ENCODE measurements around the gene SNX6. TPM values are rescaled to one million over a fixed set of nuclear protein-coding genes. Genes with fewer than 3 reads are reported as not detected.

The SNX6 gene
- total RNA-seq (100 to 1,000 TPM in 2 of 4 donors, 10 to 100 TPM in 2; 79.0 to 136 (median 108) TPM), polyA plus RNA-seq (100 to 1,000 TPM in 1 of 3 donors, 10 to 100 TPM in 2; 69.4 to 105 (median 72.7) TPM)

DNA sequence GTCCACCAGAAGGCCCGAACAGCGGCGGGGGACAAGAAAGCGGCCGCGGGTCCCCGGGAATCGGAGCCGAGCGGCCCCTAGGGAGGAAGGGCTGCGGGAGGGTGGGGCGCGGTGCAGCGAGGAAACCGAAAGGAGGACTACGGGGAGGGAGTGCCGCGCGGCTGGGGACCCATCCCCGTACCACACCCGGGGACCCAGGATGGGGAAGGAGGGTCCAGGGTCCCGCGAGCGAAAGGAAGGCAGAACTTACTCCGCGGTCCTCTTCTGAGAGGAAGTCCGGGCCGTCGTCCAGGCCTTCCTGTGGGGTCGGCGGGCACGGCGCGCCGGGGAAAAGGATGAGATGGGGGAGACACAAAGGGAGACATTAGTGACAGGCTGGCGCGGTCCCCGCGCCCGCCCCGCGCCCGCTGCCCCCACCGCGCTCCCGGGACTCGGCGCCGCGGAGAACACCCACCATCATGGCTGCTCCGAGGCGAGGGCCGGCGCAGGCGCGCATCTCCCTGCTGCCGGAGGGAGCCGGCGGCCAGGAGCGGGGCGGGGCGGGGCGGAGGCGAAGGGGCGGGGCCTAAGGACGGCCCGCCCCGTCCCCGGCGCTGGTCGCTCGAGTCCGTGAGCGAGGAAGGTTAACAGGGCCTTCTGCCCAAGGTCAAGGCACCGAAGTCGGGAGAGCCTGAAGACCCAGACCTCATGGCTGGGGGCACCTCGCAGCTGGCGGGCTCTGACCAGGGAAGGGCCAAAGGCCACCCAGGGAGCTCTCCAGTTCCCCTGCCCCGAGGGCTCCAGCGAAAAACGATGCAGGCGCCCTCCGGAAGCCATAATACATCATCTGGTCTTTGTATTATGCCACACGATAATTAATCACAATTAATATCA, at the start of gene SNX6:
TSS of gene SNX6 (minus strand) at position 492 of the 873 bp plus-strand sequence. CDS start at position 460, 32 bp downstream.
- Histone ChIP-seq H3K27me3 (no peaks in the 10 kb centered on the region), H3K9me3 (no peaks in the 10 kb centered on the region), H3K4me1 (peaks cover 0 to 29% (median 25%) of the 10 kb centered on the region in 4 donors), H3K4me3 (peak within 1 kb of the TSS; percentile 70 to 96 (median 89)), H3K27ac (peak within 1 kb of the TSS; percentile 90 to 97 (median 94)), H3K36me3 (peaks cover 0 to 9% (median 0%) of the 10 kb centered on the region in 4 donors)
- 1 to 5% methylated on average over 84 of the region's 84 CpGs for WGBS, 2 donors
- DNase-seq = peak; percentile 92
- TF ChIP-seq POLR2AphosphoS5 (IDR thresholded peaks at IDR 0.05) (peak; percentile 72 to 95 (median 88)), EP300 (IDR thresholded peaks at IDR 0.05) (no peak), POLR2A (IDR thresholded peaks at IDR 0.05) (peak; percentile 60 to 61)
- intact Hi-C loops (cut with DNase I) = loop anchor here (5.0 kb wide), 1 partner anchor 82 kb away; the partner anchor contains the start of gene CFL2

- Histone ChIP-seq H3K27me3 (no peaks in the 10 kb centered on the region), H3K4me1 (no peaks in the 10 kb centered on the region), H3K27ac (no peak overlapping the region), H3K36me3 (no peaks in the 10 kb centered on the region), H3K9me3 (no peaks in the 10 kb centered on the region), H3K4me3 (no peak overlapping the region)
- 90 to 92% methylated on average over 8 of the region's 8 CpGs for WGBS, 2 donors
- no peak for DNase-seq
- TF ChIP-seq, protein P1, sequence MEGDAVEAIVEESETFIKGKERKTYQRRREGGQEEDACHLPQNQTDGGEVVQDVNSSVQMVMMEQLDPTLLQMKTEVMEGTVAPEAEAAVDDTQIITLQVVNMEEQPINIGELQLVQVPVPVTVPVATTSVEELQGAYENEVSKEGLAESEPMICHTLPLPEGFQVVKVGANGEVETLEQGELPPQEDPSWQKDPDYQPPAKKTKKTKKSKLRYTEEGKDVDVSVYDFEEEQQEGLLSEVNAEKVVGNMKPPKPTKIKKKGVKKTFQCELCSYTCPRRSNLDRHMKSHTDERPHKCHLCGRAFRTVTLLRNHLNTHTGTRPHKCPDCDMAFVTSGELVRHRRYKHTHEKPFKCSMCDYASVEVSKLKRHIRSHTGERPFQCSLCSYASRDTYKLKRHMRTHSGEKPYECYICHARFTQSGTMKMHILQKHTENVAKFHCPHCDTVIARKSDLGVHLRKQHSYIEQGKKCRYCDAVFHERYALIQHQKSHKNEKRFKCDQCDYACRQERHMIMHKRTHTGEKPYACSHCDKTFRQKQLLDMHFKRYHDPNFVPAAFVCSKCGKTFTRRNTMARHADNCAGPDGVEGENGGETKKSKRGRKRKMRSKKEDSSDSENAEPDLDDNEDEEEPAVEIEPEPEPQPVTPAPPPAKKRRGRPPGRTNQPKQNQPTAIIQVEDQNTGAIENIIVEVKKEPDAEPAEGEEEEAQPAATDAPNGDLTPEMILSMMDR (IDR thresholded peaks at IDR 0.05) = no peak
- TF ChIP-seq POLR2A (IDR thresholded peaks at IDR 0.05) (no peak), EP300 (IDR thresholded peaks at IDR 0.05) (no peak), POLR2AphosphoS5 (IDR thresholded peaks at IDR 0.05) (no peak)
- intact Hi-C loops (cut with DNase I) = no loop called here
Observed at GRCh38 chr14:34678735-34679134, 48.8 kb upstream of the SNX6 start.

GRCh38 chr14:34678306-34678705, 48.4 kb upstream of the SNX6 start:
- H3K27ac ChIP-seq = no peak overlapping the region
- DNase-seq = no peak
- 84 to 87% methylated on average over 7 of the region's 7 CpGs for WGBS, 2 donors
- no peaks in the 10 kb centered on the region for H3K36me3 ChIP-seq
- H3K4me1 ChIP-seq = no peaks in the 10 kb centered on the region
- H3K27me3 ChIP-seq = no peaks in the 10 kb centered on the region
- H3K9me3 ChIP-seq = no peaks in the 10 kb centered on the region
- H3K4me3 ChIP-seq = no peak overlapping the region
- intact Hi-C loops (cut with DNase I) = no loop called here
- TF ChIP-seq EP300 (IDR thresholded peaks at IDR 0.05) (no peak), POLR2A (IDR thresholded peaks at IDR 0.05) (no peak)

DNA sequence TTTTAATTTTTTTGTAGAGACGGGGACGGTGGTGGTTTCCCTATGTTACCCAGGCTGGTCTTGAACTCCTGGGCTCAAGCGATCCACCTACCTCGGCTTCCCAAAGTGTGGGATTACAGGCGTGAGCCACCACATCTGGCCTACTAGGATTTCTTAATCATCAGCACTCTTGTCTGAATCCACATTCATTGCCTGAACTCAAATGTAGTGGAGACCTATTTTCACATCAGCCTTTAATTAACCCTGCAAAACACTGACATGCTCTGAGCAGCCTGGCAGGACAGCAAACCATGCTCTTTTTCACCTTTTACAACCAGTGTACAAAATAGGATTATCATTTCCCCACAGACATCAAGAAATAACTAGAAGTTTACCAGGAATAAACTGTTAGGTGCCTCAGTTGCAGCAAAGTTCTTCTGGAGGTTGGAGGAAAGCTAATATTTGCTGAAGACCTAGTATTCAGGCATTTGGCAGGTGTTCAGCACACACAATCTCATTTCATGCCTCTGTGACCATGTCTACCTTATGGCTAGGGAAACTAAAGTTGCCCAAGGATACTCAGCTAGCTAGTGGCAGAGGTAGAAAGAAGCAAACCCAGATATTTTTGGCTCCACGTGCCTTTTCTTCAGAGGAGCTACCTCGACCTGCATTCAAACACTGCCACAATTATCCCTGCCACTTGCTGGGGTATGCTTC, 46.7 kb upstream of the SNX6 start:
- WGBS, 2 donors = 81 to 91% methylated on average over 7 of the region's 7 CpGs
- intact Hi-C loops (cut with DNase I) = no loop called here
- Histone ChIP-seq H3K4me1 (no peaks in the 10 kb centered on the region), H3K4me3 (no peak overlapping the region), H3K36me3 (no peaks in the 10 kb centered on the region), H3K9me3 (no peaks in the 10 kb centered on the region), H3K27me3 (no peaks in the 10 kb centered on the region), H3K27ac (no peak overlapping the region)
- TF ChIP-seq POLR2AphosphoS5 (IDR thresholded peaks at IDR 0.05) (no peak), EP300 (IDR thresholded peaks at IDR 0.05) (no peak), POLR2A (IDR thresholded peaks at IDR 0.05) (no peak)
- TF ChIP-seq, protein P1 (IDR thresholded peaks at IDR 0.05) = no peak
- DNase-seq = no peak

GRCh38 chr14:34673702-34674101, 43.8 kb upstream of the SNX6 start:
- no peak overlapping the region for H3K27ac ChIP-seq
- no peaks in the 10 kb centered on the region for H3K27me3 ChIP-seq
- intact Hi-C loops (cut with DNase I) = no loop called here
- H3K9me3 ChIP-seq = no peaks in the 10 kb centered on the region
- 80 to 83% methylated on average over 1 of the region's 1 CpG for WGBS, 2 donors
- no peak for TF ChIP-seq POLR2A (IDR thresholded peaks at IDR 0.05)
- no peak for TF ChIP-seq EP300 (IDR thresholded peaks at IDR 0.05)
- TF ChIP-seq, protein P1 (IDR thresholded peaks at IDR 0.05) = no peak
- no peak for TF ChIP-seq POLR2AphosphoS5 (IDR thresholded peaks at IDR 0.05)
- no peaks in the 10 kb centered on the region for H3K4me1 ChIP-seq
- DNase-seq = no peak
- no peaks in the 10 kb centered on the region for H3K36me3 ChIP-seq
- H3K4me3 ChIP-seq = no peak overlapping the region

Data from sigmoid colon (tissue), 7 donors.